SU-DHL-6 (cell line): ENCODE results near the gene IRF9.

Experiments used
- H2AFZ ChIP-seq: fragments of 200-600 bp; sonication (generic); 2 replicates; pipeline ENCODE4 v1.6.1; 2014; ENCODE audit warnings: low read depth, mild to moderate bottlenecking, moderate library complexity, mixed read lengths, antibody characterized with exemption, low read length; ENCODE audit not compliant: severe bottlenecking
- H3F3A ChIP-seq: fragments of 200-600 bp; shearing (Covaris generic); 2 replicates; pipeline ENCODE4 v1.6.0; 2016; ENCODE audit warnings: antibody characterized with exemption, mild to moderate bottlenecking; ENCODE audit not compliant: insufficient read depth
- H3K27ac ChIP-seq: fragments of 200-600 bp; sonication (generic); 2 replicates; pipeline ENCODE4 v1.5.1; 2016; ENCODE audit warnings: low read depth, mild to moderate bottlenecking, low read length, moderate library complexity, mixed read lengths
- H3K27me3 ChIP-seq: fragments of 200-600 bp; sonication (generic), shearing (Covaris generic); 2 replicates; pipeline ENCODE4 v1.6.0; 2014; ENCODE audit warnings: mild to moderate bottlenecking, low read length
- H3K36me3 ChIP-seq: fragments of 200-600 bp; sonication (generic); 2 replicates; pipeline ENCODE4 v1.6.1; 2014; ENCODE audit warnings: mild to moderate bottlenecking, low read length, mixed read lengths
- H3K4me2 ChIP-seq: fragments of 300-600, 200-600 bp; shearing (Covaris generic), sonication (generic); 2 replicates; pipeline ENCODE4 v1.6.0; 2014; ENCODE audit warnings: low read length, low read depth, mild to moderate bottlenecking; ENCODE audit not compliant: poor library complexity, severe bottlenecking
- H3K4me3 ChIP-seq: fragments of 200-600 bp; sonication (generic); 2 replicates; pipeline ENCODE4 v1.5.1; 2014; ENCODE audit warnings: antibody characterized with exemption, low read length, mild to moderate bottlenecking, mixed read lengths; ENCODE audit not compliant: insufficient read depth, poor library complexity, severe bottlenecking
- H3K79me2 ChIP-seq: fragments of 200-600 bp; sonication (generic); 2 replicates; pipeline ENCODE4 v1.6.1; 2014; ENCODE audit warnings: mild to moderate bottlenecking, low read length, moderate library complexity; ENCODE audit not compliant: insufficient read depth
- H3K9ac ChIP-seq: fragments of 200-600 bp; sonication (generic); 2 replicates; pipeline ENCODE4 v1.7.0; 2014; ENCODE audit warnings: mild to moderate bottlenecking, low read length
- H3K9me2 ChIP-seq: fragments of 200-600 bp; sonication (generic); replicated peaks from 2 replicates; pipeline ENCODE4 v1.6.1; 2014; ENCODE audit warnings: low read length; ENCODE audit not compliant: insufficient read depth
- H3K9me3 ChIP-seq: fragments of 200-600 bp; sonication (generic); 2 replicates; pipeline ENCODE4 v1.6.1; 2014; ENCODE audit warnings: low read length, mixed read lengths; ENCODE audit not compliant: insufficient read depth
- H4K20me1 ChIP-seq: fragments of 200-600 bp; sonication (generic); 2 replicates; pipeline ENCODE4 v1.6.1; 2014; ENCODE audit warnings: low read depth, mild to moderate bottlenecking, antibody characterized with exemption, low read length, moderate library complexity, mixed read lengths
- CTCF ChIP-seq: fragments of 200-600 bp; sonication (generic); IDR thresholded peaks from one replicate; pipeline ENCODE4 v1.5.1; 2017; ENCODE audit warnings: antibody characterized with exemption, mild to moderate bottlenecking, low read length, moderate library complexity; ENCODE audit not compliant: insufficient read depth, poor library complexity, severe bottlenecking
- EZH2phosphoT487 ChIP-seq: fragments of 200-600 bp; sonication (generic), shearing (Covaris generic); conservative IDR thresholded peaks from 2 replicates; pipeline ENCODE4 v1.6.1; 2018; ENCODE audit warnings: mild to moderate bottlenecking, antibody characterized with exemption, low read length, moderate library complexity, mixed read lengths

The IRF9 gene

GRCh38 chr14:24186831-24187538, 25.9 kb downstream of the IRF9 start:
- Histone ChIP-seq H4K20me1 (no peaks in the 10 kb centered on the region), H3K9ac (0 out of 2 replicates have a peak overlapping the region, but pooled peaks have one; percentile 72), H3K27ac (no peak overlapping the region), H3F3A (peaks cover 14% of the 10 kb centered on the region), H3K79me2 (no peaks in the 10 kb centered on the region), H3K9me3 (no peaks in the 10 kb centered on the region), H3K9me2 (no peaks in the 10 kb centered on the region), H2AFZ (no peak overlapping the region), H3K4me3 (no peak overlapping the region), H3K4me2 (peak overlapping the region; percentile 71), H3K27me3 (no peaks in the 10 kb centered on the region), H3K36me3 (no peaks in the 10 kb centered on the region)
- no peak for TF ChIP-seq CTCF
- no peak for TF ChIP-seq EZH2phosphoT487

- Histone ChIP-seq H3K9me2 (no peaks in the 10 kb centered on the region), H3K79me2 (no peaks in the 10 kb centered on the region), H4K20me1 (no peaks in the 10 kb centered on the region), H3K9ac (peak overlapping the region; percentile 72), H3K9me3 (no peaks in the 10 kb centered on the region), H3K36me3 (no peaks in the 10 kb centered on the region), H3K4me2 (peak overlapping the region; percentile 71), H3K4me3 (peak overlapping the region; percentile 81), H3K27ac (peak overlapping the region; percentile 44; the same call in 1 of the 2 replicates), H3F3A (peaks cover 14% of the 10 kb centered on the region), H2AFZ (no peak overlapping the region), H3K27me3 (no peaks in the 10 kb centered on the region)
- no peak for TF ChIP-seq EZH2phosphoT487
- TF ChIP-seq CTCF: no peak
These were observed 26.5 kb downstream of the IRF9 start for GRCh38 chr14:24187539-24187915.

GRCh38 chr14:24188251-24189058, 27.4 kb downstream of the IRF9 start, which contains the start of gene IPO4:
Gene IPO4 (minus strand): TSS chr14:24188816. CDS start chr14:24188787, 29 bp downstream.
- Histone ChIP-seq H3K4me3 (peak within 1 kb of the TSS; percentile 81), H3K27ac (peak within 1 kb of the TSS; percentile 63), H3K4me2 (peak within 1 kb of the TSS; percentile 71), H3K27me3 (no peaks in the 10 kb centered on the region), H3K36me3 (no peaks in the 10 kb centered on the region), H3K9ac (peak within 1 kb of the TSS; percentile 72), H4K20me1 (no peaks in the 10 kb centered on the region), H3F3A (peaks cover 14% of the 10 kb centered on the region), H3K79me2 (no peaks in the 10 kb centered on the region), H3K9me2 (no peaks in the 10 kb centered on the region), H2AFZ (peak within 1 kb of the TSS; percentile 56), H3K9me3 (no peaks in the 10 kb centered on the region)
- TF ChIP-seq CTCF: no peak
- TF ChIP-seq EZH2phosphoT487: no peak
